Measurements from ENCODE around the gene SULT1A2. TPM values are rescaled to one million over a fixed set of nuclear protein-coding genes. Genes with fewer than 3 reads are reported as not detected.

Gene SULT1A2
- total and polyA plus RNA-seq, 2 of the 8 experiments (the other 6 are each of a cell fraction or from before 2014, with no cell fraction given), result 0.29 to 0.35 TPM

GRCh38 chr16:28569021-28569420 lies 27.8 kb downstream of the SULT1A2 start (continued):
- TF ChIP-seq, protein P1, sequence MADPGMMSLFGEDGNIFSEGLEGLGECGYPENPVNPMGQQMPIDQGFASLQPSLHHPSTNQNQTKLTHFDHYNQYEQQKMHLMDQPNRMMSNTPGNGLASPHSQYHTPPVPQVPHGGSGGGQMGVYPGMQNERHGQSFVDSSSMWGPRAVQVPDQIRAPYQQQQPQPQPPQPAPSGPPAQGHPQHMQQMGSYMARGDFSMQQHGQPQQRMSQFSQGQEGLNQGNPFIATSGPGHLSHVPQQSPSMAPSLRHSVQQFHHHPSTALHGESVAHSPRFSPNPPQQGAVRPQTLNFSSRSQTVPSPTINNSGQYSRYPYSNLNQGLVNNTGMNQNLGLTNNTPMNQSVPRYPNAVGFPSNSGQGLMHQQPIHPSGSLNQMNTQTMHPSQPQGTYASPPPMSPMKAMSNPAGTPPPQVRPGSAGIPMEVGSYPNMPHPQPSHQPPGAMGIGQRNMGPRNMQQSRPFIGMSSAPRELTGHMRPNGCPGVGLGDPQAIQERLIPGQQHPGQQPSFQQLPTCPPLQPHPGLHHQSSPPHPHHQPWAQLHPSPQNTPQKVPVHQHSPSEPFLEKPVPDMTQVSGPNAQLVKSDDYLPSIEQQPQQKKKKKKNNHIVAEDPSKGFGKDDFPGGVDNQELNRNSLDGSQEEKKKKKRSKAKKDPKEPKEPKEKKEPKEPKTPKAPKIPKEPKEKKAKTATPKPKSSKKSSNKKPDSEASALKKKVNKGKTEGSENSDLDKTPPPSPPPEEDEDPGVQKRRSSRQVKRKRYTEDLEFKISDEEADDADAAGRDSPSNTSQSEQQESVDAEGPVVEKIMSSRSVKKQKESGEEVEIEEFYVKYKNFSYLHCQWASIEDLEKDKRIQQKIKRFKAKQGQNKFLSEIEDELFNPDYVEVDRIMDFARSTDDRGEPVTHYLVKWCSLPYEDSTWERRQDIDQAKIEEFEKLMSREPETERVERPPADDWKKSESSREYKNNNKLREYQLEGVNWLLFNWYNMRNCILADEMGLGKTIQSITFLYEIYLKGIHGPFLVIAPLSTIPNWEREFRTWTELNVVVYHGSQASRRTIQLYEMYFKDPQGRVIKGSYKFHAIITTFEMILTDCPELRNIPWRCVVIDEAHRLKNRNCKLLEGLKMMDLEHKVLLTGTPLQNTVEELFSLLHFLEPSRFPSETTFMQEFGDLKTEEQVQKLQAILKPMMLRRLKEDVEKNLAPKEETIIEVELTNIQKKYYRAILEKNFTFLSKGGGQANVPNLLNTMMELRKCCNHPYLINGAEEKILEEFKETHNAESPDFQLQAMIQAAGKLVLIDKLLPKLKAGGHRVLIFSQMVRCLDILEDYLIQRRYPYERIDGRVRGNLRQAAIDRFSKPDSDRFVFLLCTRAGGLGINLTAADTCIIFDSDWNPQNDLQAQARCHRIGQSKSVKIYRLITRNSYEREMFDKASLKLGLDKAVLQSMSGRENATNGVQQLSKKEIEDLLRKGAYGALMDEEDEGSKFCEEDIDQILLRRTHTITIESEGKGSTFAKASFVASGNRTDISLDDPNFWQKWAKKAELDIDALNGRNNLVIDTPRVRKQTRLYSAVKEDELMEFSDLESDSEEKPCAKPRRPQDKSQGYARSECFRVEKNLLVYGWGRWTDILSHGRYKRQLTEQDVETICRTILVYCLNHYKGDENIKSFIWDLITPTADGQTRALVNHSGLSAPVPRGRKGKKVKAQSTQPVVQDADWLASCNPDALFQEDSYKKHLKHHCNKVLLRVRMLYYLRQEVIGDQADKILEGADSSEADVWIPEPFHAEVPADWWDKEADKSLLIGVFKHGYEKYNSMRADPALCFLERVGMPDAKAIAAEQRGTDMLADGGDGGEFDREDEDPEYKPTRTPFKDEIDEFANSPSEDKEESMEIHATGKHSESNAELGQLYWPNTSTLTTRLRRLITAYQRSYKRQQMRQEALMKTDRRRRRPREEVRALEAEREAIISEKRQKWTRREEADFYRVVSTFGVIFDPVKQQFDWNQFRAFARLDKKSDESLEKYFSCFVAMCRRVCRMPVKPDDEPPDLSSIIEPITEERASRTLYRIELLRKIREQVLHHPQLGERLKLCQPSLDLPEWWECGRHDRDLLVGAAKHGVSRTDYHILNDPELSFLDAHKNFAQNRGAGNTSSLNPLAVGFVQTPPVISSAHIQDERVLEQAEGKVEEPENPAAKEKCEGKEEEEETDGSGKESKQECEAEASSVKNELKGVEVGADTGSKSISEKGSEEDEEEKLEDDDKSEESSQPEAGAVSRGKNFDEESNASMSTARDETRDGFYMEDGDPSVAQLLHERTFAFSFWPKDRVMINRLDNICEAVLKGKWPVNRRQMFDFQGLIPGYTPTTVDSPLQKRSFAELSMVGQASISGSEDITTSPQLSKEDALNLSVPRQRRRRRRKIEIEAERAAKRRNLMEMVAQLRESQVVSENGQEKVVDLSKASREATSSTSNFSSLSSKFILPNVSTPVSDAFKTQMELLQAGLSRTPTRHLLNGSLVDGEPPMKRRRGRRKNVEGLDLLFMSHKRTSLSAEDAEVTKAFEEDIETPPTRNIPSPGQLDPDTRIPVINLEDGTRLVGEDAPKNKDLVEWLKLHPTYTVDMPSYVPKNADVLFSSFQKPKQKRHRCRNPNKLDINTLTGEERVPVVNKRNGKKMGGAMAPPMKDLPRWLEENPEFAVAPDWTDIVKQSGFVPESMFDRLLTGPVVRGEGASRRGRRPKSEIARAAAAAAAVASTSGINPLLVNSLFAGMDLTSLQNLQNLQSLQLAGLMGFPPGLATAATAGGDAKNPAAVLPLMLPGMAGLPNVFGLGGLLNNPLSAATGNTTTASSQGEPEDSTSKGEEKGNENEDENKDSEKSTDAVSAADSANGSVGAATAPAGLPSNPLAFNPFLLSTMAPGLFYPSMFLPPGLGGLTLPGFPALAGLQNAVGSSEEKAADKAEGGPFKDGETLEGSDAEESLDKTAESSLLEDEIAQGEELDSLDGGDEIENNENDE (IDR thresholded peaks at IDR 0.05; ENCODE audit: insufficient replicate concordance, low read length), result no peak
- TF ChIP-seq YY1 (IDR thresholded peaks at IDR 0.05; ENCODE audit: low read depth, low read length), result no peak

Data from H1 (cell line).